ENCODE results near the gene MTARC2. TPM values are rescaled to one million over a fixed set of nuclear protein-coding genes. Genes with fewer than 3 reads are reported as not detected.

MTARC2 gene
- polyA plus RNA-seq, 1 donor, result 14.9 TPM

- DNase-seq (ENCODE audit: low read depth), result no peak
These were observed 20.0 kb downstream of the MTARC2 start for GRCh38 chr1:220768126-220768601.

GRCh38 chr1:220769205-220769604, 21.1 kb downstream of the MTARC2 start:
- no peak for DNase-seq (ENCODE audit: low read depth)

GRCh38 chr1:220770245-220770913, 22.3 kb downstream of the MTARC2 start:
- DNase-seq (ENCODE audit: low read depth), result no peak

- DNase-seq (ENCODE audit: low read depth), result no peak
These were observed 24.7 kb downstream of the MTARC2 start for GRCh38 chr1:220772846-220773245.

- DNase-seq (ENCODE audit: low read depth), result no peak
These were observed 27.2 kb downstream of the MTARC2 start for GRCh38 chr1:220775240-220775853.

- no peak for DNase-seq (ENCODE audit: low read depth)
These were observed 28.1 kb downstream of the MTARC2 start for GRCh38 chr1:220776254-220776653.

GRCh38 chr1:220776720-220777326, 28.7 kb downstream of the MTARC2 start:
- no peak for DNase-seq (ENCODE audit: low read depth)

- DNase-seq (ENCODE audit: low read depth), result no peak
These were observed 35.3 kb downstream of the MTARC2 start for GRCh38 chr1:220783453-220783852.

GRCh38 chr1:220784751-220785150, 36.6 kb downstream of the MTARC2 start:
- DNase-seq (ENCODE audit: low read depth), result no peak

GRCh38 chr1:220785166-220786056, 37.3 kb downstream of the MTARC2 start:
- DNase-seq (ENCODE audit: low read depth), result no peak

- no peak for DNase-seq (ENCODE audit: low read depth)
These were observed 37.9 kb downstream of the MTARC2 start for GRCh38 chr1:220786057-220786336.

GRCh38 chr1:220786337-220787068, 38.4 kb downstream of the MTARC2 start, which contains the start of gene MTARC1:
MTARC1 (plus strand) TSS chr1:220786913; CDS start chr1:220786945, 32 bp downstream.
- DNase-seq (ENCODE audit: low read depth), result no peak

GRCh38 chr1:220787069-220787619, 39.0 kb downstream of the MTARC2 start:
- DNase-seq (ENCODE audit: low read depth), result no peak

- DNase-seq (ENCODE audit: low read depth), result no peak
These were observed 40.8 kb downstream of the MTARC2 start for GRCh38 chr1:220788900-220789299.

GRCh38 chr1:220789532-220790147, 41.5 kb downstream of the MTARC2 start:
- DNase-seq (ENCODE audit: low read depth), result no peak

- no peak for DNase-seq (ENCODE audit: low read depth)
These were observed 43.2 kb downstream of the MTARC2 start for GRCh38 chr1:220791285-220791684.

GRCh38 chr1:220791956-220792355, 43.8 kb downstream of the MTARC2 start:
- no peak for DNase-seq (ENCODE audit: low read depth)

- DNase-seq (ENCODE audit: low read depth), result no peak
These were observed 48.4 kb downstream of the MTARC2 start for GRCh38 chr1:220796530-220796929.

- DNase-seq (ENCODE audit: low read depth), result no peak
These were observed 48.9 kb downstream of the MTARC2 start for GRCh38 chr1:220797044-220797443.

- no peak for DNase-seq (ENCODE audit: low read depth)
These were observed 49.4 kb downstream of the MTARC2 start for GRCh38 chr1:220797553-220797952.

GRCh38 chr1:220798338-220798737, 50.2 kb downstream of the MTARC2 start:
- DNase-seq (ENCODE audit: low read depth), result no peak

Measured in forelimb muscle (tissue), 1 donor.